SIG-M5 (cell line): ENCODE data around the gene IFRD2.
"Not testable (repeated sequence)": the region's sequence is repeated elsewhere in the genome, so short reads cannot be mapped to it uniquely, and the experiment has no call there.

Source experiments
- DNase-seq: peaks from one replicate; lab custom pipeline; 2025; lab: John Stamatoyannopoulos, UW

IFRD2 gene

GRCh38 chr3:50251220-50251619, 41.0 kb downstream of the IFRD2 start:
- no peak for DNase-seq

GRCh38 chr3:50250514-50250913, 41.7 kb downstream of the IFRD2 start:
- no peak for DNase-seq

GRCh38 chr3:50249457-50249856, 42.8 kb downstream of the IFRD2 start:
- DNase-seq, result no peak

- no peak for DNase-seq
These were observed 43.8 kb downstream of the IFRD2 start for GRCh38 chr3:50248387-50248786.

GRCh38 chr3:50246517-50246954, 45.7 kb downstream of the IFRD2 start:
- DNase-seq, result peak; percentile 47

GRCh38 chr3:50245831-50246516, 46.3 kb downstream of the IFRD2 start:
- DNase-seq, result no peak

GRCh38 chr3:50245251-50245745, 46.9 kb downstream of the IFRD2 start:
- no peak for DNase-seq

GRCh38 chr3:50244813-50245212, 47.4 kb downstream of the IFRD2 start:
- not testable (repeated sequence) for DNase-seq

GRCh38 chr3:50243543-50243895, 48.7 kb downstream of the IFRD2 start:
- no peak for DNase-seq

GRCh38 chr3:50242851-50243542, 49.2 kb downstream of the IFRD2 start:
- DNase-seq, result peak; percentile 54

- DNase-seq, result no peak
These were observed 49.9 kb downstream of the IFRD2 start for GRCh38 chr3:50242381-50242770.

GRCh38 chr3:50241713-50242380, 50.4 kb downstream of the IFRD2 start:
- DNase-seq, result no peak

- DNase-seq, result no peak
These were observed 51.1 kb downstream of the IFRD2 start for GRCh38 chr3:50241163-50241562.

- DNase-seq, result no peak
These were observed 52.6 kb downstream of the IFRD2 start for GRCh38 chr3:50239649-50240048.

GRCh38 chr3:50238549-50239026, 53.6 kb downstream of the IFRD2 start:
- DNase-seq, result no peak

GRCh38 chr3:50237754-50238548, 54.3 kb downstream of the IFRD2 start:
- DNase-seq, result no peak
